IPS DF 4.7 (cell line): Measurements from ENCODE around the gene PEX11G.

Experiments
- DNase-seq: peaks from one replicate; pipeline ENCODE4 v3.0.0-alpha.2; 2013; ENCODE audit warnings: low spot score; ENCODE audit errors: extremely low read depth

The PEX11G gene

DNA sequence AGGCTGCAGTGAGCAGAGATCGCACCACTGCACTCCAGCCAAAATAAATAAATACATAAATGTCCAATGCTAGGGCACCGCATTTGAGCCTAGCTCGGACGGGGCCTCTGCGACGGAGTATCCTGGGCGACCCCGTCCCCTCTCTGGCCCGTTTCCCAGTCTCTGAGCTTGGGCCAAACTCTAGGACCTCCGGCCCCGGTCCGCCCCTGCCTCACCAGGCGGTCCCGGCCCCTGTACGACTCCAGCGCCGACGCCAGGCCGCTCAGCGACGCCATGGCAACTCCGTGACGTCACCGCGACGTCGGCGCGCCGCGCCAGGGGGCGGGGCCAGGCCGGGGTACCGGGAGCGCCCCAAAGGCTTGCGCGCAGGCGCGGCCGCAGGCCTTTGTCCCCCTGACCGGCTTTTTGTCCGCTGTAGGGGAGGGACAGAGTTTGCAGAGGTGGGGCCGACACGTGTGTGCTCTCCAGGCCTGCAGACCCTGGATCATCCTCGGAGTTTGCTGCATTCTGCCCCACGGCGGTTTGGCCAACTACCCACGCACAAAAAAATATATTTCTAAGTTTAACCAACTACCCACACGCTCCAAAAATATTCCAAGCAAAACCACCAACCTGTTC, at the start of gene PEX11G:
Gene PEX11G (minus strand): TSS at position 300 of the 618 bp plus-strand sequence. CDS start 25 bp downstream, at position 275.
- DNase-seq = peak; percentile 66

DNA sequence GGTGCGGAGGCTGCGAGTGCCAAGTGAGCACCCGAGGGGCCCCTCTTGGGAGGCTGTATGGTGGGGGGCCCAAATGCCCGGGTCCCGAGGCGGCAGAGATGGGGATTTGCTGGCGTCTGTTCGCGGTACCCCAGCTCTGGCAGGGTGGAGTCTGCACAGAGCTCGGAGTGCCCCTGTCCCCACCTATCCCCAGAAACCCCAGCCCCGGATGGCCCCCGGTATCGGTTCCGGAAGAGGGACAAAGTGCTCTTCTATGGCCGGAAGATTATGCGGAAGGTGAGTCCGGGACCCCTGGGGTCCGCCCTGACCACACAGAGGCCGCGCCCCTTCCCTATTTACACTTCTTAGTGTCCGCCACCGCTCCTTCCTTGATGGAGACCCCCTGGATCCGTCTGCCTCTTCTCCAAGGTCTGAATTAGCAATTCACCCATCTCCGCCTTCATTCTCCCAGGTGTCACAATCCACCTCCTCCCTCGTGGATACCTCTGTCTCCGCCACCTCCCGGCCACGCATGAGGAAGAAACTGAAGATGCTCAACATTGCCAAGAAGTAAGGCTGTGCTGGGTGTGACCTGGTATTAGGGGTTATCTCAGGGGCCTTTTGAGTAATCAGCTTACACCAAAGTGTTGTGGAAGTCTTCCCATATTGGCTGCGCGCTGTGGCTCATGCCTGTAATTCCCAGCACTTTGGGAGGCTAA, 47.3 kb upstream of the PEX11G start:
- DNase-seq = no peak

DNA sequence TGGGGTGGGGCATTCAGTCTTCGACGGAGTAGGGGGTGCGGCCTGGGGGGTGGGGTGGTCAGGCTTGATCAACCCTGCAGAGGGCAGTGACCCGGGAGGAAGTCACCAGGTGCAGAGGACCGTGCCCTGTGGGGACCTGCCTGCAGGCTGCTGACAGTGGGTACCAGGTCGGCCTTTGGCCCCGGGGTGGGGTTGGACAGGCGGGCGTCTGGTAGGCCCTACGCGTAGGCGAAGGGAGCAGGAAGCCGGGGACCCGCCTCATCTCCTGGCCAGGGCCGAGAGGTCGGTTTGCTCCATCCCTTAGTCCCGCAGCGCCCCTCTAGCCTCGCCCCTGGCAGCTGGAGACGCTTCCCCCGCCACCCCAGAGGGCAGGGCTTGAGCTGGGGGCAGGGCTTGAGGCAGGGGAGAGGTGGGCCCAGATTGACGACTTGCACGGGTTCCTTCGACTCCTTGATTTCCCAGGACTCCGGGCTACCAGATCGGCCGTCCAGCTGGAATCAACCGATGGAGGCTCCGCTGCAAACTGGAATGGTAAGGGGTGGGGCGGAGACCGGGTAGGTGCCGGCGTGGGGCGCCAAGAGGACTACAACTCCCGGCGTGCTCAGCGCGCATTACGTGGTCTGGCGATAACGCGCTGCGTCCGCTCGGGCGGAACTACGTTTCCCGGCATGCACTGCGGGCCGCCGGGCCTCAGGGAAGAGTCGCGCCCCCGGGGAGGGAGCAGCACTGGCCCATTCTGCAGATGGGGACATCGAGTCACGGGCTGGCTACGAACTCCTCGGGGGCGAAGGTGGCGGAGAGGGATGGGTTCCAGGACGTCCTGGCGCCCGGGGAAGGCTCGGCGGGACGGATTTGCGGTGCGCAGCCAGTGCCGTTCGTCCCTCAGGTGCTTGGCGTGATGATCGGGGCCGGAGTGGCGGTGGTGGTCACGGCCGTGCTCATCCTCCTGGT, 46.5 kb upstream of the PEX11G start, which contains the start of gene PNPLA6:
Gene PNPLA6 (plus strand): TSS at position 671 of the 951 bp plus-strand sequence. CDS start 72 bp downstream, at position 743.
- no peak for DNase-seq

DNA sequence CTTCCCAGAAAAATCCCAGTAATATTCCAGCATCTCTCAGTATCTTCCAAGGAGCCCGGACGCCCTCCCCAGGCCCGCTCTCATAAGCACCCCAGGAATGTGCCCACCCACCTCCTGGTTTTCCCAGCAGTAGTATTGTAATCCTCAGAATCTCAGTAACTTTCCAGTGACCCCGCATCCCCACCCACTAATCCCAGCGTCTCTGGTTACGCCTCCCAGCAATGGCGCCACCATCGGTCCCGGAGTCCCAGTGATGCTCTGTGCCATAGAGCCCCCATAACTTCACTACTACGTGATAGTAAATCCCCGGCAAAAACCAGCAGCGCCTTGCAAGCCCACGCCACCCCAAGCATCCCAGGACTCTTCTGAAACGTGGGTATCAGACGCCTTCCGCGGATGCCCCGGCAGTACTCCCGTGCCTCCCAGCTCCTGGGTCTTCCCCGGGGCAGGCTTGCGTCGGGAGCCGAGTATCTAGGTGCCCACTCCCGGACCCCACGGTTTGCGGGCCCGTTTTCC, 45.8 kb upstream of the PEX11G start:
- DNase-seq = no peak

DNA sequence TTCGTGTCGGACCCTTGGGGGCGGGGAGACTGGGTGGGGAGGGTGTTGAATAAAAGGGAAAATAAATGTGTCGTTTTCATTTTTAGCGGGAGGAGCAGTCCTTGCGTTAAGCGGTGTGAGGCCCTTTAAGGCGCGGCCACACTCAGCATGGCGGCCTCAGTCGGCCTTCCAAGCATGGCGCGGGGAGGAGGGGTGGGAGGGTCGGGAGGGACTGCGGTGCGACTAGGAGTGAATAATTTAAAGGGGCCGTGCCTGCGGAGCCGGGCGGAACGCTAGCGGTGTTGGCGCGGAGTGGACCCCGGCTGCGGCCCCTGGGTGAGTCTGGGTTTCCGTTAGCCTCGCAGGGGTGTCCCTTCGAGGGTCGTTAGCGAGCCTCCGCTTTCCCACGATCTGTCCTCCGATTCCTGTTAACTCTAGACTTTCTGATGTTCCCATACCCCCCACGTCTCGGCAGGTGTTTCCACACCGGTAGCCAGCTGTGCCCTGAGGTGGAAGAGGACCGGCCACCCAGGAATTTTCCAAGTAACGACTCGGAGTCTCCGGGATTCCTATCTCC, 45.2 kb upstream of the PEX11G start:
- DNase-seq = no peak

DNA sequence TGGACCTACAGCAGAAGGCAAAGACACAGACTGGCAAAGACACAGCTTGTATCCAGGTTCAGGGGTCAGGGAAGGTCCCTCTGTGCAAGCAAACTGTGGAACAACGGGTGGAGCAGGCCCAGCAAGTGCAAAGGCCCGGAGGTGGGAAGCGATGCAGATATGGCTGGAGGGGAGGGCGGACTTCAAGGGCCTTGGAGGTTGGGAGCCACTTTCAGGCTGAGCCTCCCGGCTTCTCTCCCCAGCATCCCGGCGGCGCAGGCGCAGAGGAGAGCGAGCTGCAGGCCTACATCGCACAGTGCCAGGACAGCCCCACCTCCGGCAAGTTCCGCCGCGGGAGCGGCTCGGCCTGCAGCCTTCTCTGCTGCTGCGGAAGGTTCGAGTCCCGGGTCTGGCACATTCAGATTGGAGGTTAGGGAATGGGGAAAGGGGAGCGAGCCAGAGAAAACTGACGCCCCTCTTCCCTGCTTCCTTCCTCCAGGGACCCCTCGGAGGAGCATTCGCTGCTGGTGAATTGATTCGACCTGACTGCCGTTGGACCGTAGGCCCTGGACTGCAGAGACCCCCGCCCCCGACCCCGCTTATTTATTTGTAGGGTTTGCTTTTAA, 44.5 kb upstream of the PEX11G start:
- DNase-seq = no peak

DNA sequence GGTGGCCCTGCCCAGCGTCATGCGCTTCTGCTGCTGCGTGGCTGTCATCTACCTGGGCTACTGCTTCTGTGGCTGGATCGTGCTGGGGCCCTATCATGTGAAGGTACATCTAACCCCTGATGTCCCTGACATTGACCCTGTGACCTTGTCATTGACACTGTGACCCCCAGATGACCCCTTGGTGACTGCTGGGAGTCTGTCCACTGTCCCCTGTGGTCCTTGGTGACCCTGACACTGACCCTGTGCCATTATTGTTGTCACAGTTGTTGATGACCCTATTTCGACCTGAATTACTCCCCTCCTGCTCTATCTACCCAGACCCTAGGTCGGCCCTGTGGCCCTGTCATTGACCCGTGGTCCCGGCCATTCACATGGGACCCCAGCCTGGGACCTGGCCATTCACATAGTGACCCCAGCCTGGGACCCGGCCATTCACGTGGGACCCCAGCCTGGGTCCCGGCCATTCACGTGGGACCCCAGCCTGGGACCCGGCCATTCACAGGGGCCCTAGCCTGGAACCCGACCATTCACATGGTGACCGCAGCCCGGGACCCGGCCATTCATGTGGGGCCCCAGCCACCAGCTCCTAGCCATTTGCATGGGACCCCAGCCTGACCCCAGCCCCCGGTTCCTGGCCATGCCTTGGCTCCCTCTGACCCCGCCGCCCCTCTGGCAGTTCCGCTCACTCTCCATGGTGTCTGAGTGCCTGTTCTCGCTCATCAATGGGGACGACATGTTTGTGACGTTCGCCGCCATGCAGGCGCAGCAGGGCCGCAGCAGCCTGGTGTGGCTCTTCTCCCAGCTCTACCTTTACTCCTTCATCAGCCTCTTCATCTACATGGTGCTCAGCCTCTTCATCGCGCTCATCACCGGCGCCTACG, 41.0 kb upstream of the PEX11G start:
- no peak for DNase-seq

DNA sequence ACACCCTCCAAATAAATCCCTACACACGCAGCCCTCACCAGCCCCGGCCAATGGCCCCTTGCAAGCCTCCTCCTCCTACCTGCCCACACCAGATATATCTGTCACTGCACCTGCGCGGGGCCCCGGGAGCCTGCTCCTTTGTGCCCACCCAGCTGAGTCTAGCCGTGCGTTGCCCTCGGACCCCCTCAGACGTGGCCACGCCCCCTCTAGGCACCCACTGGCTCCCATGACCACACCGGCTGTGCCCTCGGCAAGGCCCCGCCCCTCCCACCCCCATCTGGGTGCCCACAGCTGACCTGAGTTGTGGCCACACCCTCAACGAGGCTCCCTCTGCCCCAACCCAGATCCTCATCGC, 40.4 kb upstream of the PEX11G start:
- no peak for DNase-seq

DNA sequence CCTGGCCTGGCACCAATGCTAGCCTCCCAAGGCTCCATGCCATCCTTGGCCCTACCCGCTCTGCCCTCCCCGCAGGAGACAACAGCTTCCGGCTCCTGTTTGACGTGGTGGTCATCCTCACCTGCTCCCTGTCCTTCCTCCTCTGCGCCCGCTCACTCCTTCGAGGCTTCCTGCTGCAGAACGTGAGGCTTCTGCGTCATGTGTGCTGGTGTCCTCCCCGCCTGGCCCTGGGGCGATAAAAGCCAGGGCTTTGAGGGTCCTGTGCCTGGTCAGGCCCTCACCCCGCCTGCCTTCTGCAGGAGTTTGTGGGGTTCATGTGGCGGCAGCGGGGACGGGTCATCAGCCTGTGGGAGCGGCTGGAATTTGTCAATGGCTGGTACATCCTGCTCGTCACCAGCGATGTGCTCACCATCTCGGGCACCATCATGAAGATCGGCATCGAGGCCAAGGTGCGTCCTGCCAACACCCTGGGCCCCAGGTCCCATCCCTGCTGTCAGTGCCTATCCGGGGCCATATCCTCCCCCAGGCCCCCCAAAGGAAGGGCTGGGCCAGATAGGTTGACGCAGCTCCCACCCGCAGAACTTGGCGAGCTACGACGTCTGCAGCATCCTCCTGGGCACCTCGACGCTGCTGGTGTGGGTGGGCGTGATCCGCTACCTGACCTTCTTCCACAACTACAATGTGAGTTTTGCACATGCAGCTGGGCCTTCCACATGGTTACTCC, 39.8 kb upstream of the PEX11G start:
- DNase-seq = no peak

DNA sequence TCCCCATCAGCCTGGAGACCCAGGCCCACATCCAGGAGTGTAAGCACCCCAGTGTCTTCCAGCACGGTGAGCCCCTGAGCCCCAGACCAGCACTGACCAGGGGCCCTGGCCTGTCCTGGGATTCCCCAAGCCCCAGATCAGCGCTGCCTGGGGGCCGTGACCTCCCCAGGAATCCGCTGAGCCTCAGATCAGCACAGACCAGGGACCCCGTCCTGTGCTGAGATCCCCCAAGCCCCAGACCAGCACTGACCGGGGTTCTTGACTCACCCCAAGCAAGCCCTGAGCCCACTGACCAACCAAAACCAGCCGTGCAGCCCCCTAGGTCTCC, 39.3 kb upstream of the PEX11G start:
- no peak for DNase-seq

DNA sequence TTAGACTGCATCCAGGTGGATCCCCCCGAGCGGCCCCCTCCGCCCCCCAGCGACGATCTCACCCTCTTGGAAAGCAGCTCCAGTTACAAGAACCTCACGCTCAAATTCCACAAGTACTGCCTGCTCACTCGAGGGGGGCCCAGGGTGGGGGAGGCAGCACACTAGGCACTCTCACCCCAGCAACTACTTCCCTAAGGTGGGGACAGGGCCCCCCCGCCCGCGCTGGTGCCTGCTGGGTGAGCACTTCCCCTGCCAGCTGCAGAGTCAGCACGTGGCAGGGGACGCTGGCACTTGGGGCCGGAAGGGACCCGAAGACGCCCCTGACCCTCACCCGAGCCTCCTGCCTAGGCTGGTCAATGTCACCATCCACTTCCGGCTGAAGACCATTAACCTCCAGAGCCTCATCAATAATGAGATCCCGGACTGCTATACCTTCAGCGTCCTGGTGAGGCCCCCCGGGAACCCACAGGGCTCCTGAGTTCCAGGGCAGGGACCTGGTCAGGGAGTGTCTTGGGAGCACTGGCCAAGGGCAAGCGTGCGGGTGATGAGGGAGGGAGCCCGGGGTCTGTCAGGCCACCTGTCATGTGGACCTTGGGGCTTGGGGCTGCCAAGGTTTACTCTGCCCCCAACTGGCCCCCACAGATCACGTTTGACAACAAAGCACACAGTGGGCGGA, 38.8 kb upstream of the PEX11G start:
- DNase-seq = no peak

DNA sequence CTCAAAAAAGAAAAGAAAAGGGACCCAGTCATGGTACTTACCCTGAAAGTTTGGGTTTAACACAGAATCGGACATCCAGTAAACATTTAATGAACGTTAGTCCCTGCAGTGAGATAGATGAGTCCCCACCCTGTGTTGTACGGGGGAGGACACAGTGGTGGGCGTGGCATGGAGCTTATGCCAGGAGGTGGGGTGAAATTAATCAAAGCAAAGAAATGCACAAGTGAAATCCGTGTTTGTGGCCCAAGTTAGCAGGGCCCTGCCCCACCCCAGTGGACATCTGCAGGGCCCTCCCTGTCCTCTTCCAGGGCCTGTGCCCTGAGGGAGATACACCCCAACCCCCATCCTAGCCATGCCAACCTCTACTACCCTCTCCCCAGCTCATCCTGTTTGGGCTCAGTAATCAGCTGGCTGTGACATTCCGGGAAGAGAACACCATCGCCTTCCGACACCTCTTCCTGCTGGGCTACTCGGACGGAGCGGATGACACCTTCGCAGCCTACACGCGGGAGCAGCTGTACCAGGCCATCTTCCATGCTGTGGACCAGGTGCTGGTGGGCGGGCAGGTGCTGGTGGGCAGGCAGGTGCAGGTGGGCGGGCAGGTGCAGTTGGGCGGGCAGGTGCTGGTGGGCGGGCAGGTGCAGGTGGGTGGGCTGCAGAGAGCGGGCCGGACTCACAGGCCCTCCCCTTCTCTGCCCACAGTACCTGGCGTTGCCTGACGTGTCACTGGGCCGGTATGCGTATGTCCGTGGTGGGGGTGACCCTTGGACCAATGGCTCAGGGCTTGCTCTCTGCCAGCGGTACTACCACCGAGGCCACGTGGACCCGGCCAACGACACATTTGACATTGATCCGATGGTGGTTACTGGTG, 37.5 kb upstream of the PEX11G start:
- DNase-seq = no peak

DNA sequence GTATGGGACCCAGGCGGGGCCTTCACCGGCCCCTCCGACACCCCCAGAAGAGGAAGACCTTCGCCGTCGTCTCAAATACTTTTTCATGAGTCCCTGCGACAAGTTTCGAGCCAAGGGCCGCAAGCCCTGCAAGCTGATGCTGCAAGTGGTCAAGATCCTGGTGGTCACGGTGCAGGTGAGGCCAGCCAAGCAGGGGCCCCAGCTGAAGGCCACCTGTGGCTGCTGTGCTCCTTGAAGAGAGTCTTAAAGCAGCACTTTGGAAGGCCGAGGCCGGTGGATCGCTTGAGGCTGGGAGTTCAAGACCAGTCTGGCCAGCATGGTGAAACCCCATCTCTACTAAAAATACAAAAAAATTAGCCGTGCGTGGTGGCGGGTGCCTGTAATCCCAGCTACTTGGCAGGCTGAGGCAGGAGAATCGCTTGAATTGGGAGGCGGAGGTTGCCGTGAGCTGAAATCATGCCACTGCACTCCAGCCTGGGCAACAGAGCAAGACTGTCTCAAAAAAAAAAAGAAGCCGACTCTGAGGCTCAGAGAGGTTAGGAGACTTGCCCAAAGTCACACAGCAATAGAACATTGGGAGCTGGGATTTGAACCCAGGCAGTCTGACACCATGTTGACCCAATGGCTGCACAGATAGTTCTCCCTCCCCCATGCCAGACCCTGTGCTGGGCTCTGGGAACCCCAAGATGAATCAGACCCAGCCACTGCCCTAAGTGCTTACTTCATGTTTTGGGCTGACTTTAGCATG, 36.3 kb upstream of the PEX11G start:
- no peak for DNase-seq

DNA sequence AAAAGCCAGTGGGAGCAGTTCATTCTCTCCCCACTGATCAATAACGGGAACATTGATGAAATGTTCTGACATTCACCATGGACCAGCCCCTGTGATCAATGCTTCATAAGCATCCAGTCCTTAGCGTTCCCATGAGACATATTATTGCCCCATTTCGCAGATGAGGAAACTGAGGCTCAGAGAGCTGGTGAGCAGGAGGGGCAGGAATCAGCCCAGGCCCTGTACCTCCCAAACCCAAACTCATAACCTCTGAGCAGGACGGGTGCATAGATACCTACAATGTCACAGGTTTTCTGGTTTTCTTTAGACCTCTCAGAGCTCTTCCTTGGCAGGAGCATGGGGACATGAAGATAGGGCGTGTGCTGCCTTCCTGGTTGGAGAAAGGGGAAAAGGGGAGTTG, 35.7 kb upstream of the PEX11G start:
- no peak for DNase-seq

DNA sequence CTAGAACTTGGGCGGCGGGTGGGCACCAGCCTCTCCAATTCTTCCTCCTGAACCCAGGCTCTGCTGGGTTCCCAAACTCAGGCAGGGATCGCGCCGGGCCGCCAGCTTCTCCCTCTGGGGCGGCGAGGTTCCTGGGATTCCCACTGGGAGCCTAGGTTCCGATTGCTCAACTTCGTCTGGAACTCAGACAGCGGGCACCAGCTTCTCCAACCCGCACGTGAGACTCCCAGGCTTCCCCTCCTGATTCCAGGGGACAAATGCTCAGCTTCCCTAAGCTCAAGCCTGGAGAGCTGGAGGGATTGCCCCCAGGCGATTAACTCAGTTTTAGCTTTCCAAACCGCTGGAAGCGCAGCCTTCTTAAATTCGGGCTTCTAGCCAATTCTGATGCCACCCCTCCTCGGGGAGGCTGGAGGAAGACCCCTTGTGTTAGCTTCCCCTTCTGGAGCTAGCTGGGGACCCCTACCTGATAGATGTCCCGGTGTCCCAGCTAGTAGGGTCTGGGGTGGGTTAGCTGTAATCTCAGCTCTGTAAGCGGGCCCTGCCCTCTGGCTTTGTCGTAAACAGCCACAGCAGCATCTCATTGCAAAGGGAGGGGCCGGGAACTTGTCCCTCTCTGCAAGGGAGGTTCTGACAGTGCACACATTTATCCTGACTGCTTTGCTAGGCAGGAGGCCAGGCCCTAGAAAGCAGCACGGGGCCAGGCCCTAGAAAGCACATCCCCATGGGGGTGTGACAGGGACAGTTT, 34.3 kb upstream of the PEX11G start:
- DNase-seq = no peak

DNA sequence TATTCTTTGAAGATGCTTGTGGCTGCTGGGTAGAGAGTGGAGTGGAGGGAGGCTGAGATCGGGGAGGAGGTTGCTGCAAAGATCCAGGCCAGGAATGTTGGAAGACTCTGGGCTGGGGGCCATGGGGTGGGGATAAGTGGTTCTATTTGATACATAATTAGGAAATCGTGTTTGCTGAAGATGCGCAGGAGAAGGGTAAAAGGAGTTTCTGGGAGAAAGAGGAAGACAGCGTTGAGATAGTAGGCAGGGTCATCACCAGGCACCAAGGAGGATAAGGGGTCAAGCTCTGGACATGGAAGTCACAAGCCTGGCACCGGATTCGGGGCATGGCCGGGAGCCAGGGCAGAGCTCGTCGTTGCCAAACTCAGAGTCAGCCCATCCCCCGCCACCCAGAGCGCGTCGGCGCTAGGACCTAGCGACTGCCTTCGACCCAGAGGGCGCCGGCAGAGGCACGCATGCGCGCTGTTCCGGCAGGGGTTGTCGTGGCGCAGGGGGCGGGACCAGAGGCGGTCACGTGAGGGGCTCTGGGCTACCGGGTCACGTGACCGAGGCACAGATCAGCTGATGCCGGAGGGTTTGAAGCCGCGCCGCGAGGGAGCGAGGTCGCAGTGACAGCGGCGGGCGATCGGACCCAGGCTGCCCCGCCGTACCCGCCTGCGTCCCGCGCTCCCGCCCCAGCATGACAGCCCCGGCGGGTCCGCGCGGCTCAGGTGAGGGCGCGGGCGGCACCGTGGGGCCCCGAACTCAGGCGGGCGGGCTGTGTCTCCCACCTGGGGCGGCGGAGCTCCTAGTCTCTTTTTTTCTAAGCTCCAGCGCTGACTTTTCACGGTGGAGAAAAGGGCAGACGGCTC, 33.5 kb upstream of the PEX11G start, which contains the start of gene MCOLN1:
Gene MCOLN1 (plus strand): TSS at position 553 of the 851 bp plus-strand sequence. CDS start 127 bp downstream, at position 680.
- no peak for DNase-seq
